ENCODE measurements around the gene PTBP2.
"Not testable (repeated sequence)": the region's sequence is repeated elsewhere in the genome, so short reads cannot be mapped to it uniquely, and the experiment has no call there.

The PTBP2 gene

GRCh38 chr1:96741335-96741734 lies 19.8 kb downstream of the PTBP2 start:
- DNase-seq = no peak

DNA sequence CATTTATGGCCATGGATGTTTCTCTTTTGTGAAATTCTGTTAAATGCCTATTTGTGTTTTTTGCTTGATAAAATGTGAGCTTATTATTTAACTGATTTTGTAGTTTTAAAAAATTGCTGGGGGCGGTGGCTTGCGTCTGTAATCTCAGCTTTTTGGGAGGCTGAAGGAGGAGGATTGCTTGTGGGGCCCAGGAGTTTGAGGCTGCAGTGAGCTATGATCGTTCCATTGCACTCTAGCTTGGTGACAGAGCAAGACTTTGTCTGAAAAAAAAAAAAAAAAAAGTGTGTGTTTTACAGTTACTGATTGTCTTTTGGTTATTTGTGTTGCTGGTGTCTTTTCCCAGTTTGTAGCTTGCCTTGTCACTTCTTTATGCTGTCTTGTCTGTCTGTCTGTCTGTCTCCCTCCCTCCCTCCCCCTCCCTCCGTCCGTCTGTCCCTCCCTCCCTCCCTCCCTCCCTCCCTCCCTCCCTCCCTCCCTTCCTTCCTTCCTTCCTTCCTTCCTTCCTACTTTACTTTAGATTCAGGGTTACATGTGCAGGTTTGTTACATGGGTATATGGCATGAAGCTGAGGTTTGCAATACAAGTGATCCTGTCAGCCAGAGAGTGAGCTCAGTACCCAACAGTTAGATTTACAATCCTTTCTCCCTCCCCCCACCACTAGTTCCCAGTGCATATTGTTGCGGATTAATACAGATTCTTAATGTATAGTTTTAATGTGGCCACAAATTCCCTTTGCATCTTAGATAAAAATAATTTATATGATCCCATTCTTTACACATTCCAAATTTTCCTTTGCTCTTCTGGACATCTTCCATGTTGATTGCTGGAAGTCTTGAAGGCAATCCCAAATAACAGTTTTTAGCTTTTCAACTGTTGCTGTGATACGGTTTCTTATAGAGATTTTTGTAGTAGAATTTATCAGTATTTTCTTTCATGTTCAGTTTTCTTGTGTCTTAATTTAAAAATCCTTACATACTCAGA lies 25.1 kb downstream of the PTBP2 start:
- no peak for DNase-seq

GRCh38 chr1:96747565-96747964 lies 26.0 kb downstream of the PTBP2 start:
- DNase-seq = no peak

GRCh38 chr1:96748078-96748477 lies 26.5 kb downstream of the PTBP2 start:
- no peak for DNase-seq

GRCh38 chr1:96749618-96750017 lies 28.0 kb downstream of the PTBP2 start:
- no peak for DNase-seq

GRCh38 chr1:96752394-96752793 lies 30.8 kb downstream of the PTBP2 start:
- DNase-seq = no peak

GRCh38 chr1:96756789-96757188 lies 35.2 kb downstream of the PTBP2 start:
- DNase-seq = no peak

GRCh38 chr1:96762586-96762985 lies 41.0 kb downstream of the PTBP2 start:
- DNase-seq = not testable (repeated sequence)

DNA sequence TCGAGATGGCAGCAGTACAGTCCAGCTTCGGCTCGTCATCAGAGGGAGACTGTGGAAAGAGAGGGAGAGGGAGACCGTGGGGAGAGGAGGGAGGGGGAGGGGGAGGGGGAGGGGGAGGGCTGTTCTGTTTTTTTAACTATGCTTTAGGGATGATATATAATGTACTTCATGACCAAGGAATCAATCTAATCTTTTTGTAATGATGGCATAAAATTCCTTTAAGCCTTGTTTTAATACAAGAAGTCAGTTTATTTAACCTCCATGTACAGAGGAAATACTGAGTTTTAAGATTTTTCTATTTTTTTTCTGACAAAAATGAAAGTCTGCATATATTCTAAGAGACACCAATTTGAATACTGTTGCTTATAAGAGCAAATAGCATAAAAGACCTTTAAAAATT lies 41.9 kb downstream of the PTBP2 start:
- DNase-seq = no peak

- no peak for DNase-seq
Observed at GRCh38 chr1:96764469-96764868, 42.9 kb downstream of the PTBP2 start.

DNA sequence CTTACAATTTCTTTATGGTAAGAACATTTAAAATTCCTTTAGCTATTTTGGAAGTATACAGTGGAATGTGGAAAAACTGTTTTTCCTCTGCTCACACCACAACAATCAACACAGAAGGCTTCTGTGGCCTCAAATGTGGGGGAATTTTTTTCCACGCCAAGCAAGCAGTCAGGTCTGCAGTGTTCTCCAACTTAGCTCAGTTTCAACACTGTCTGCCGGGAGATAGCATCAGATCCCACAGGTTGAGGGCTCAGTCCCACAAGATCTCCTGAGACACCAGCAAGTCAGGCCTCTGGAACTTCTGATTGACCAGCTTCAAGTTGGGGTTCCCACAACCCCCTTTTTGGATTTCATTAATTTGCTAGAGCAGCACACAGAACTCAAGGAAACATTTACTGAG lies 50.3 kb downstream of the PTBP2 start:
- no peak for DNase-seq

GRCh38 chr1:96772349-96772748 lies 50.8 kb downstream of the PTBP2 start:
- DNase-seq = no peak

DNA sequence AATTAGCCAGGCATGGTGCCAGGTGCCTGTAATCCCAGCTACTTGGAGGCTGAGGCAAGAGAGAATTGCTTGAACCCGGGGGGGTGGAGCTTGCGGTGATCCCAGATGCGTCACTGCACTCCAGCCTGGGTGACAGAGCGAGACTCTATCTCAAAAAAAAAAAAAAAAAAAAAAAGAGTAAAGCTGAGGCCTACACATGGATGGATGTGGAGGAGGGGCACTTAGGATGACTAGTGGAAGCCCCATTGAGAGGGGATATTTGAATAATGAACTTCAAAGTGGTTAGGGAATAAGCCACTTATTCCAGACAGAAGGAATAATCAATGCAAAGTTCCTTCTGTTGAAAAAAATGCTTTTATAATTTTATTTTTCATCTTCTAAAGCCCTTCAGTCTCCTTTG lies 51.4 kb downstream of the PTBP2 start:
- DNase-seq = no peak

DNA sequence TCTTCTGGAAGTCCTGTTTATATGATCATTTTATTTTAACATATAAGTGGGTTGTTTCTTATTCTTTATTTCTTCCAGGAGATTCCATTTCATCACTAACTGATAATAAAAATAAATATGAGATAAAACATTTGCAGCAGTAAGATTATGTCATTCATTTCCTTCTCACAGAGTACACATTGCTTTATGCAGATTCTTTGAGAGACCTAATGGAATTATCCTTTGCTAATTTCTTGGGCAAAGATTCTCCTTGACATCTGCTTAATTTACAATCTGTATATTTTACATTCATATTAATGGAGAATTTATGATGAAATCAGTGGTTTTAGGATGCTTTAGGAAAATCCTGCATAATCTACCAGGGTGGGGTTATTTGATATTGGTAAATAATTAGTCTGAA lies 60.6 kb downstream of the PTBP2 start:
- no peak for DNase-seq

DNA sequence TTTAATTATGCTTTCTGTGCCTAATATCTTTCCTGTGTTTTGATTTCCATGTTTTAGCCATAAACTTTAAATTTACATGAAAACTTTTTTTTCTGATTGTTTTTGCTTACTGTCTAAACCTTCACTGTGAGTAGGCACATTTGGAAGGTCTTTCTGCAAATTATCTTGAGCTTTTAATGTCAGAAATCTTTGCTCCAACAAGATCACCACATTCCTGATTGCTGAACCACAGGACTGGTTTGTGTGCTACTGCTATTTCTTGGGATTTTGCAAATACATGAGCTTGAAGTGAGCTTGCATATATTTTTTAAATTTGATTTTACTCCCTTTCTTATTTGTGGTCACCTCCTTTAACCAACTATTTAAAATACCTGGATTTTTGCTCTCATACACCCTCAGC lies 61.3 kb downstream of the PTBP2 start:
- no peak for DNase-seq

- DNase-seq = no peak
Observed at GRCh38 chr1:96790599-96790998, 69.0 kb downstream of the PTBP2 start.

GRCh38 chr1:96792220-96792619 lies 70.6 kb downstream of the PTBP2 start:
- no peak for DNase-seq

DNA sequence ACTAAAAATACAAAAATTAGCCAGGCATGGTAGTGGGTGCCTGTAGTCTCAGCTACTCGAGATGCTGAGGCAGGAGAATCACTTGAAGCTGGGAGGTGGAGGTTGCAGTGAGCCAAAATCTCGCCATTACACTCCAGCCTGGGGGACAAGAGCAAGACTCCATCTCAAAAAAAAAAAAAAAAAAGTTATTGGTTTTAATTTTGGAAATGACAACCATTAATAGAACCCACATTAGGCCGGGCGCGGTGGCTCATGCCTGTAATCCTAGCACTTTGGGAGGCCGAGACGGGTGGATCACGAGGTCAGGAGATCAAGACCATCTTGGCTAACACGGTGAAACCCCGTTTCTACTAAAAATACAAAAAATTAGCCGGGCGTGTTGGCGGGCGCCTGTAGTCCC lies 80.1 kb downstream of the PTBP2 start:
- not testable (repeated sequence) for DNase-seq

GRCh38 chr1:96804648-96805047 lies 83.1 kb downstream of the PTBP2 start:
- no peak for DNase-seq

DNA sequence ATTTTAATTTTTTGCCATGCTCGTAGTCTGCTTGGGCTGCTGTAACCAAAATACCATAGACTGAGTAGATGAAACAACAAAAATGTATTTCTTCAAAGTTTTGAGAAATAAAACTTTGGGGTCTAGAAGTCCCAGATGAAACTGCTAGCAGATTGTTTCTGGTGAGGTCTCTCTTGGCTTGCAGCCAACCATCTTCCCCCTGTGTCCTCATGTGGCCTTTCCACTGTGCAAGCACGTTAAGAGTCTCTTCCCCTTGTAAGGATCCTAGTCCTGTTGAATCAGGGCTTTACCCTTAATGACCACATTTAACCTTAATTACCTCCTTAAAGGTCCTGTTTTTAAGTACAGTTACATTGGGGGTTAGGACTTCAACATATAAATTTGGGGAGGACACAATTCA lies 86.6 kb downstream of the PTBP2 start:
- no peak for DNase-seq

GRCh38 chr1:96815914-96816313 lies 94.3 kb downstream of the PTBP2 start:
- no peak for DNase-seq

GRCh38 chr1:96820107-96820506 lies 98.5 kb downstream of the PTBP2 start:
- DNase-seq = no peak

DNA sequence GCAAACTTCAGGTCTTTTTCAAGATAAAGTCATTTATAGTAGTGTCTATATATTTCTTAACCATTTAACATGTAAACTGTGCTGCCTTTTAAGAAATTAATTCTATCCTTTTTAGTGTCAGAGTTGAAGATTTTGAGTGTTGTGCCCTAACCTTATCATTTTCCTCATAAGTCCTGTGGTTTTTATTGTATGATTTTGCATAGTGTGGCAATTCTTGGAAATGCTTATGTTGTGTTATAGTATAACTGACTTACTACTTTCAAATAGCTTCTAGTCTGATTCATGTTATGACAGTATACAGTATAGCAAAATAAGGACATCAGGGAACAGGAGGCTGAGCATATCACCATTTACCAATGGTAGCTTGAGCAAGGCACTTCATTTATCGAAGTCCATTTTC lies 99.1 kb downstream of the PTBP2 start:
- DNase-seq = no peak

GRCh38 chr1:96825231-96825630 lies 103.6 kb downstream of the PTBP2 start:
- no peak for DNase-seq
